Endometrium (tissue), 2 donors: Measurements from ENCODE around the gene GDF2.

ENCODE experiments used
- FAIRE-seq: peaks from 2 replicates; lab custom pipeline; 2012; peaks lifted over from hg19 to GRCh38; lab: Jason Lieb, UNC
- donor health status: control.
- donor health status: control.

Gene GDF2

GRCh38 chr10:47322300-47323061 is at the start of gene GDF2:
GDF2 (plus strand) TSS chr10:47322454; CDS start chr10:47322669, 215 bp downstream.
- FAIRE-seq = no peak

DNA sequence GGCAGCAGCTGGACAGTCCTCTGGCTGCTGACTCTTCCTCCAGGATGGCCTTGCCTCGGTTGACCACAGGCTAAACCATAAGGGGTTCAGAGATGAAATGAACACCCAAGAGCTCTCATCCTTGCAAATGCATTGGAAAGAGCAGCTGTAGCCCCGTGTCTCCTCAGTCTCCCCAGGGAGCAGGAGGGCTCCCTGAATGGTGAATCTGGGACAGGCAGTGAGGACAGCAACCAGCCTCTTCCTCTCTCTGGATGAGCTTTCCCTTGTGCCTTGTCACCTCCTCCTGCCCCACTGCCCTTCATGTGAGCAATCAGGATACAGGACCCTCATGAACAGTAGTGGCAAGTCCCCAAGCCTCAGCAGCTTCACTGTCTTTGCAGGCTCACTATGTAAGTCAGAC is 46.2 kb upstream of the GDF2 start:
- no peak for FAIRE-seq

DNA sequence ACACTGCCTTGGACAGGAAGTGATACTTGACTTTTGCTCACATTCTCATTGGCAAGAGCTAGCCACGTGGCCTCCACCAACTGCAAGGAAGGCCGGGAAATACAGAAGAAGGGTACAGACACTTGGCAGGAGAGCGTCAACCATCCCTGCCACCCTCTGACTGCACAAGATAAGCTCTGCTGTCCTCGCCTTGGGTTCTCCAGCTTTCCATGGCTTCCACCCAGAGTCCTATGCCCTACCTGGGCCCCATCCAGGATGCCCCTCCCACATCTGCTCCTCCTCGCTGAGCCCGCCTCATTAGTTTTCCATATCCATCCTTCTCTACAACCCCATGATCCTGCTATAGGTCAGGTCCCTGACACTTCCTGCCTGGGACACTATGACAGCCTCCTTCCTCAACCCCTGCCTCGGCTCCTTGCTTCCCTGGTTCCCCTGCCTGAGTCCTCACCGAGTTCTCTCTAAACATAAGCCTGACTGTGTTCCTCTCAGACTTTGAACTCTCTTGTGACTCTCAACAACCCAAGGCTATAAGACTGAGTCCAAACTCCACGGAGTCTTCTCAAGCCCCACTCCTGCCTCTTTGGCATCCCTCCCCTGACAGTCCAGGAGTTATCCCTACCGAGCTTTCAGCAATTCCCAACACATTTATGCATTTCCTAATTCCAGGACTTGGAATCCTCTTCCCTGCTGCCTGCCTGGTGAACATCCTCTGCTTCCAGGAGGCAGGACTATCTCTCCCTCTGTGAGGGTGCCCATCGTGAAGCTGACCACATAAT is 45.5 kb upstream of the GDF2 start:
- no peak for FAIRE-seq

DNA sequence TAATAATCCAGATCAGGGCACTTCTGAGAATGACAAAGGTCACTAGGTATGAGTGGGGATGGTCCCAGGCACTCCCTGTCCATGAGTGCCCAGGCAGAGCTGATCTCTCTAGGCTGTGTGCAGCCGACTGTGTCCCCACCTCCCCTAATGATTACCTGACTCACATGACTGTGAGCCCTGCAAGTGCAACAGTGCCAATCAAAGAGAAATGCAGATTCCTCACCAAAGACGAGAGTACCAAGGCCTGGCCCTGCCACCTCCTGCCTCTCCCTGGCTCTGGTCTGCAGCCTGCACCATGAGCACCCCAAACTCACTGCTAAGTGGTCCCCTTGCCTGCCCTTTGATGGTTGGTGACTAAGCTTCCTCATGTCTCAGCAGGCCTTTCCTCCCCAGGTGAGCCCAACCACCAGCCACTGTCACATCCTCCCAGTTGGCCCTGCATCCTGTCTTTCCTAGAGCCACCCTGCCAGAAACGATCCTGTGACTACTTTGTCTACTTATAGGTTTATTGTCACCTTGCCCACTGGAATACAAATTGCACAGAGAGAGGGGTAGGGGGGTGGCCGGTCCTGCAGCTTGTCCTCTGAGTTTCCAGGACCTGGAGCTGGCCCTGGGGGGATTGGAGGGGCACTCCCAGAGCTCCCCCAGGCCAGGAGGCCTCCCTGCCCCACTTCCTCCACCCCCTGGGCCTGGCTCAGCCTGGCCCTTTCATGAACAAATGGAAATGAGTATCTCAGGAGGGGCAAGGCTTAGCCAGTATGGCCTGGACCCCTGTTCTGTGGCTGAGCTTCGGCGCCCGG is 44.7 kb upstream of the GDF2 start:
- no peak for FAIRE-seq

- FAIRE-seq = no peak
These were observed 44.1 kb upstream of the GDF2 start for GRCh38 chr10:47278152-47278473.

GRCh38 chr10:47278720-47279119 is 43.5 kb upstream of the GDF2 start:
- no peak for FAIRE-seq

GRCh38 chr10:47279276-47279675 is 43.0 kb upstream of the GDF2 start:
- FAIRE-seq = no peak

DNA sequence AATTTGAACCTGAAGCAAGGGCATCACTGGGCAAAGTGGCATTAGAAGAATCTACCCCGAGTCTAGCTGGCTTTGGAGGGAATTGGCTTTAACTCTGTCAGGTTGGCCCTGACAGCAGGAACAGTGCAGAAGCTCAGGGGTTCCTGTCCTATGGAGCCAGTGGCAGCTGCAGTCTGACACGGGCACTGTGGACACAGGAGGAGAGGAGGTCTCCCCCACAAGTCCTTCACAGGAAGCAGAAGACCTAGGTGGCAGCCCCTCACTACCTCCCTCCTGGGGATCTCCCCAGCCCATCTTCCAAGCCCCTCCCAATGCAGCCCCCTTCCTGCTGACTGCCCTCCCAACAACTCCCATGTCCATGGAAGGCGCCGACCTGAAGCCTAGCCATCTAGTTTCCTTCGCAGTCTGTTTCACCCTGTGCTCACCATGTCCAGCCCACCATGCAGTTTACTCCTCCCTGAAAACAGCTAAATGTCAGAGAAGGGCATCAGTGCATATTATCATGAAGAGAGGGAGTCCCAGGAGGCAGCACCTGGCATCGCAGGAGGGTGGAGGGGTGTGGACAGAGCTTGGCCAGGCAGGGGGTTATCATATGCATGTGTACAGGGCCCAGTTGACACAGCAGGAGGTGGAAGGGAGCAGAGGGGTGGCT is 40.1 kb upstream of the GDF2 start:
- FAIRE-seq = no peak

GRCh38 chr10:47282657-47283018 is 39.6 kb upstream of the GDF2 start:
- no peak for FAIRE-seq

DNA sequence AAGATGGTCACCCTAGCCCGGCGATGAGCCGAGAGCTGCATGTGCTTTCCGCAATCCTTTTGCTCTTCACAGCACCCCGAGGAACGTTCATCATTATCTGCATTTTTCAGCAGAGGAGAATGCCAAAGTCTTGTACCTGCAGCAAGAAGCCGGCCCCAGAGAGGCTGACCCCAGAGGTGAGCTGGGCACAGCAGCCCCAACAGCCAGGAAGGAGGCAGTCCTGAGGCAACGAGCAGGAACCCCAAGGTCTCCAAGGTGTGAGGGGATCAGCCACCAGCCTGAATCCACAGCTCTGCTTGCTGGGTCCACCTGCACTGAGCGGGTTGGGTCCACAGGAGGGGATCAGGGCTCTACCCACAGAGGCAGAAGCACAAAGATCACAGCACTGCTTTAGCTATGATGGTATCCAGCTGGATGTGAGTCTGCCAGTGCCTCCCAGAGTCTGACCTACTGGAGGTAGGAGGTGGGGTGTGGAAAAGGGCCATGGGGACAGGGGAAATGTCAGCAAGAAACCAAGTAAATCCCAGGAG is 39.1 kb upstream of the GDF2 start:
- FAIRE-seq = no peak

GRCh38 chr10:47283848-47284247 is 38.4 kb upstream of the GDF2 start:
- no peak for FAIRE-seq

- no peak for FAIRE-seq
These were observed 36.7 kb upstream of the GDF2 start for GRCh38 chr10:47285381-47286115.

- no peak for FAIRE-seq
These were observed 36.1 kb upstream of the GDF2 start for GRCh38 chr10:47286116-47286505.

- no peak for FAIRE-seq
These were observed 35.5 kb upstream of the GDF2 start for GRCh38 chr10:47286591-47287315.

DNA sequence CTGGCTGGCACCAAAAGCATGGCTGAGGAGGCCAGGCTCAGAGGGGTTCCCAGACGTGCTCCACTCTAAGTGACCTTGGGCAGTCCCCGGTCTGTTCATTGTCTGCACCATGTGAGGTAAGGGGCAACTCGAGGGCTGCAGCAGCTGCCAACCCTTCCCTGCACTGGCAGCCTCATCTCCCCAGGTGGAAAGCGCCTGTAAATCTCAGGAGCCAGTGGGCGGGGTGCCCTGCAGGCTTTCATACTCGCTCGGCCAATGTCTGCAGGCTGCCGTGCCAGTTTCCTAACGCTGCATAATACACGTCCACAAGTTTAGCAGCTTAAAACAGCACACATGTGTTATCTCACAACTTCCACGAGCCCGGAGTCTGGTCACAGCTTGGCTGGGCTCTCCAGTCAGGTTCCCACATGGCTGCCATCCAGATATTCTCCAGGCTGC is 34.9 kb upstream of the GDF2 start:
- FAIRE-seq = no peak

DNA sequence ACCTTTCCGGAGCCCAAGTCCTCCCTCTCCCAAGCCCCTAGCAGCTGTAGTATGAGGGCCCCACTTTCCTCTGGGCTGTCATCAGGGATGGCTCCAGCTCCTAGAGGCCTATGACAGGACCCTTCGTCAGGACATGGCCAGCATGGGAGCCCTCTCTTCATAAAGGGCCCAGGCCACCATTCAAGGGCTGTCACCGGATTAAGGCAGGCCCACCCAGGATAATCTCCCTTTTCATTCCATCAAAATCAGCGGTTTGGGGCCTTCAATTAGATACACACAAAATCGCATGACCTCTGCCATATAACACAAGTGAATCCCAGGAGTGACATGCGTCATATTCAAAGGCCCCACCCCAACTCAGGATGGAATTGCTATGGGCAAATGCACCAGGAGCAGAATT is 34.4 kb upstream of the GDF2 start:
- no peak for FAIRE-seq

GRCh38 chr10:47288236-47288635 is 34.0 kb upstream of the GDF2 start:
- FAIRE-seq = no peak

DNA sequence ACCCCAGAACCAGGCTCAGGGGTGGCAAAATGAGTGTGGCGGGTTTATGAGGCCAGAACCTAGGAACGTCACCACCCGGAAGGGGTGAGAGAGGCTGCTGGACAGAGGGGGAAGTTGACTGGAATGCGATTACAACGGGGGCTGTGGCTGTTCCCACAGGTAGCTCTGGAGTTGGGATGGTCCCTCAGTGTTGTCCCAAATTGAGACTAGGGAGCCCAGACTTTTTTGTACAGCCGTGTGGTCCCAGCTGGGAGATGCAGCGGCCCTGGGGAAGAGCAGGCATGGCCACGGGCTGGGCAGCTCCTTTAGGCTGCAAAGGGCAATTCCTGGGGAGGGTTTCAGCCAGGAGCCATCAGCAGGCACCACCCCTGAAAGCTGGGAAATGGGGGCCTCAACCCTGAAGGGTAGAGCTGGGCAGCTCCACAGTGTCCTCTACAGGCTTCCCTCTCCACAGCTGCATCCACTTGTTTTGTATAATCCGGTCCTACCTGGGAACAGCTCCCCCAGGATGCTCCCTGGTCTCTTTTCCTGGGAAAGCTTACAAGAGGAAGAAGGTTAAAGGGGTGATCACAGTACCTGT is 33.2 kb upstream of the GDF2 start:
- FAIRE-seq = no peak

DNA sequence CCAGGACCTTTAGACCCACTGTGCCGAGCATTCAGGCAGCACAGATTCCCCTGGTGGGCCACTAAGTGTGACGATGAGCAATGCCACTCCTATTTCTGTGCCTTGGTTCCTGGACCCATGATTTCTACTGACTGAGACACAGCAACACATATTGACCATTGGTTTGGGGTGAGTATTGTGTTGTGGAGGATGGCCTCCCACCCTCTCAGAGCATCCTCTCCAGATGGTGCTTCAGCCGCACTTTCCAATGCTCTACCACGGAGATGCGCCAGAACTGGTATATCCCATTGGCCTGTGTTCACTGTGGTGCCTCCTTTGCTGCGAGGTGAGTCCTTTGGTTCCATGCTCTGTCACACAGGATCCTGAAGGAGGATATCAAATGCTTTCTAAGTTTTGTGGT is 32.3 kb upstream of the GDF2 start:
- FAIRE-seq = no peak

DNA sequence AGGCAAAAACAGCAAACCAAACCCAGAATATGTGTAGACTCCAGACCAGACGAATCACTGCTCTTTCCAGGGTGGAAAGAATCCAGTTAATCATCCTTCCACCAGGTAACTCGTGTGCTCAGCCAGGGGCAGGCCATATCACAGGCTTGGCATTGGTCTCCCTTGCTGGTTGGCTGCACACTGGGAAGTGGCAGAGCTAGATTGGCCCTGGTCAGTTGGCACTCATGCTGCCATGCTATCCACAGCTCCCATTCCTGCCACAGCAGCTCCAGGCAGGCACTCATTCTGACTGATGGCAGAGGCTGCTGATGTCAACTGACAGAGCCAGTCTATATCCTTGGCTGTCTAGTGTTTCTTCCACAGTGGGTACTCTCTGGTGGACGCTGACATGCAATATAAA is 31.9 kb upstream of the GDF2 start:
- FAIRE-seq = no peak
